Right forelimb (tissue), 1 donor: ENCODE data around the gene MTHFS.
"Not testable (repeated sequence)": the region's sequence is repeated elsewhere in the genome, so short reads cannot be mapped to it uniquely, and the experiment has no call there.

Source experiments
- DNase-seq: peaks from one replicate; pipeline ENCODE4 v3.0.0-alpha.2; 2018

The MTHFS gene

DNA sequence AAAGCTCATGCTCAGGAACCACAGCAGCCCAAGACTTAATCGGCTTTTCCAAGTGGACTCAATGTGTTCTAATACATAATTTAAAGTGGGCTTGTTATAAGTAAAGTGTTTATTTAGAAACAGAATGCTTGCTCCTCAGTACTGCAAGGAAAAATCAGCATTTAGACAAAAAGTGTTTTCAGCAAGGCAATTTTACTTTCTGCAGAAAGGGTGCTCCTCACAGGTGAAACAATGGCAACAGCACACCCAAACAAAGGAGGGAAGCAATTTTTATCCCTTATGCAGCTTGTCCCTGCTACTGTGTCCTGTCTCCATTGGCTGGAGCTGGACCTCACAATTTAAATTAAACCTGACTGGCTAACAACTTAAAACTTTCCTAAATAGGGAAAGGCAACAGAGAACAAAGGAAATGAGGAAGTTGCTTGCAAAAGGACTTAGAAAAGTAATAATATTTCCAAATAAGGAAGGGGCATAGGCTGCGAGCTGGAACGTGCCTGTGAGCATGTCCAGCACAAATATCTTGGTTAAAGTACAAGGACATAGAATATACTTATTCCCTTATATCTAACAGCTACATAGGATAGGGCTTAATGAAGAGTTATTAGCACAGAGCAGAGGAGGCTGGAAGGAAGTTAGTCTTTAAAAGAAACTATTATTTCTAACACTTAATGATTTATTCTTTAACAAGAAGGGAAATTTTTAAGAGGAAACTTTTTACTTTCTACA, 19.1 kb upstream of the MTHFS start:
- DNase-seq = not testable (repeated sequence)

DNA sequence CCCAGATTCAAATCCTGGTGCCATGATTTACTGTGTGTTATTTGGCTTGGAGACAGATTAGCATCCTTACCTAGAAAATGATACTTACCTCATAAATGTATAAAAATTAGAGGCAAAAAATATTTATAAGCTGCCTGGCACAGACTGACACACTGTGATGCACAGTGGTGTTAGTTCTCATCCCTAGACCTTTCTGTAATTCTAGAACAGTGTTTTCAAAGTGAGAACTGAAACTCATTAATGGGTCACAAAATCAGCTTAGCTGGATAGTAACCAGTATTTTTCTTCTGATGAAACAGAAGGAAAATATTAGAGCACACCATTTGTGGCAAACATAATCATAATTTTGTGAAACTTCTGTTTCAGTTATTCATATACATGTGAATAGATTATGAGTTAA, 17.9 kb upstream of the MTHFS start:
- no peak for DNase-seq

GRCh38 chr15:79909556-79910335, 12.9 kb upstream of the MTHFS start:
- DNase-seq = not testable (repeated sequence)

GRCh38 chr15:79904271-79904670, 7.5 kb upstream of the MTHFS start:
- DNase-seq = no peak

- no peak for DNase-seq
Observed at GRCh38 chr15:79903626-79904025, 6.8 kb upstream of the MTHFS start.

GRCh38 chr15:79903144-79903543, 6.3 kb upstream of the MTHFS start:
- DNase-seq = no peak

GRCh38 chr15:79901958-79902357, 5.1 kb upstream of the MTHFS start:
- no peak for DNase-seq

DNA sequence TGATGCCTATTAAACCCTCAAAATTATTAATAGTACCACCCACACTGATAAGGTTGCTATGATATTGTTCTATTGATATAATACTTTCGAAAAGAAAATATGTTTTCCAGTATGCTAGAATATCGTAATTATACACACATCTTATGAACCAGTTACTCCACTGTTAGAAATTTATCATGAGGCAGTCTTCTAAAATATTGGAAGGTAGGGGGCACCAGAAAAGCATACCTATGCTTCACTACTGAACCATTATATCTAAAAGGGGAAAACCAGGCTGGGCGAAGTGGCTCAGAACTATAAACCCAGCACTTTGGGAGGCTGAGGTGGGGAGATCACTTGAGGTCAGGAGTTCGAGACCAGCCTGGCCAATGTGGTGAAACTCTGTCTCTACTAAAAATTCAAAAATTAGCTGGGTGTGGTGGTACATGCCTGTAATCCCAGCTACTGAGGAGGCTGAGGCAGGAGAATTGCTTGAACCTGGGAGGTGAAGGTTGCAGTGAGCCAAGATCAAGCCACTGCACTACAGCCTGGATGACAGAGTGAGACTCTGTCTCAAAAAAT, 4.1 kb upstream of the MTHFS start:
- not testable (repeated sequence) for DNase-seq

GRCh38 chr15:79900087-79900486, 3.3 kb upstream of the MTHFS start:
- DNase-seq = no peak

DNA sequence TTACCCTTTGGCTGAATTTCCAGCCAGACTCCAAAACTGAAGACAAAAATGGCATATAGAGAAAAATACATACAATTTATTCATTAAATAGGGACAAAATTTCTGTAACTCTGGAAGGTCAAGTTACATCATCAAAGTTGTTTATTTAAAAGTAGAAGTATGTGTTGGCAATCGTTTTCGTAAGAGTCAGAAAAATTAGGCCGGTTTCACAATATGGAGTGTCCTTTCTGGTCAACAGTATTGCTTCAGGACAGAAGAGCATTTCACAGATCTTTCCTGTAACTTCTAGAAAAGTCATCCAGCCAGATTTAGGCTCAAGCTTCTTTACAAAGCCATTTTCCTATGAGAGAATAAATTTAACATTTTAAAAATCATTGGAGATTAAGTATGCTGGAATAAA, 2.0 kb upstream of the MTHFS start:
- not testable (repeated sequence) for DNase-seq

DNA sequence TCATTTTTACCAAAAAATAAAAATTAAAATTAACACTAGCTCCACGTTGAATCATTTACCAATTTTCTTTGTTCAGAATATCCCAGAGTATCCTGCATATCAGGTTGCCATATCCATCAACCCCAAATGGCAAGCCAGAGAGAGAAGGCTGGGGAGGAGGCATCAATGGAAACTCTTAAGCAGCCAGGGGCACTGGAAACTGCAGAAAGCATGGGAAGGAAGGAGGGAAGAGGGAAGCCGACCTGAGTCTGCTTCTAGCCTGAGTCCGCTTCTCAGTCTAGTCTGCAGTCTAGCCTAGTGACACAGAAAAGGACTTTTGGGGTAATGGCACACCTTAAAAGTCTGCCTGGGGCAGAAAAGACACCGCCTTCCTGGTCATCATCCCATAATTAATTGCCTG, 1.6 kb upstream of the MTHFS start:
- no peak for DNase-seq

- no peak for DNase-seq
Observed at GRCh38 chr15:79897701-79898113, 893 bp upstream of the MTHFS start.

DNA sequence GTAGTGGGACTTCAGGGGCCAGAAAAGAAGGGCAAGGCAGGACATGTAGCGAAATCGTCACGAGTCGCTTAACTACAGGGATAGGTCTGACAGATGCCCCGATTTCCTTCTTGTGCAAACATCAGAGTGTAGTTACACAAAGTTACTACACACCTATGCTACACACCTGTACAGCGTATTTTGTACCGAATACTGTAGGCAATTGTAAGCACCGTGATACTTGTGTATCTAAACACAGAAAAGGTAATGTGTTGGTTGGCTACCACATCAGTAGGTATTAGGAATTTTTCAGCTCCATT, 515 bp upstream of the MTHFS start:
- no peak for DNase-seq

DNA sequence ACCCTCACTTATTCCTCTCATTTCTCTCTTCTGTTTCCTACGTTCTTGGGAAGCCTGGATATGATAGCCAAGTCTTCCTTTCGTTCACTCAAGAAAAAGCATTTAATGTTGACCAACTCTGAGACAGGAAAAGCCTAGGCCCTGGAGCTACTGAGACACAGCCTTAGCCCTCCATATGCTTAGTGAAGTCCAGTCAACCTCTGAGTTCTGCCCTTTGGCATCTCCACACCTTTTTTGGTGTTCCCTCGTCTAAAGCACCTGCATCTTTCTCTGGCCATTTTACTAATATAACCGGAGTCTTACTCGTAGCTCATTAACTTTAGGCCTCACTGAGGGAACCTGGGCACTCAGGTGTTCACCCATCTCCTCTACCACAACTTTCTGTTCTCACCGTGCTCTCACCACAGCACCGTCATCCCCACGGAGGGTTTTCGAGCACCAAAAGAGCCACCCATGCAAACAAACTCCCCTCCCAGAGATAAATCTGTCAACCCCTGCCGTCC, 632 bp downstream of the MTHFS start:
- no peak for DNase-seq

DNA sequence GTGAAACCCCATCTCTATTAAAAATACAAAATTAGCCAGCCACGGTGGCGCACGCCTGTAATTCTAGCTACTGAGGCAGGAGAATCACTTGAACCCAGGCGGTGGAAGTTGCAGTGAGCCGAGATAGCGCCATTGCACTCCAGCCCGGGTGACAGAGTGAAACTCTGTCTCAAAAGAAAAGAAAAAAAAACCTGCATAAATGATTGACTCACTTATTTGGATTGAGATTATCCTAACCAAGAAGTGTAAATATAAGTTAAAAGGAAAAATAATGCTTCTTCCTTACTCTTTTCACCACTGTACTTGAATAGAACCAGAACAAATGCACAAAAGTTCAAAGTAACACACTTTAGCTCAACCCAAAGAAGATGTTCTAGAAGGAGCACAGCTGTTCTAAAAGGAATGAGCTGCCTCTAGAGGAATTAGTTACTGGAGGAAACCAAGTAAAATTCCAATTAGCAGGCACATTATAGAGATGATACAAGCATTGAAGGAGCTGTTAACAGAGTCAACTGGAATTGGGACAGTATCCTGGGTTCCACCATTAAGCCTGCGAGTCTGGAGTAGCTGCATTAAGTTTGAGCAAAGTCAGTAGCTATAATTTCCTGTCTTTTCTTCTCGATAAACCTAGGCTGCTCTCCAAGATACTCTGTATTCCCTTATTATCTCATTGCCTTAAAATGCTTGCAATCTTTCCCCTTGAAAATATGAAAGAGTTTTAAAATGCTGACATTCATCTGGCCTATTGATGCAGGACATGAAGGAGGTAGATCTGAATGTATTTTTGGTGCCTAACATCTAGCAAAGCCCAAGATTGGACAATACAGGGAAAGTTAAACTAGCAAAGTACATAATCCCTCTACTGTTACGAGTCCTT, 9.5 kb downstream of the MTHFS start:
- DNase-seq = no peak

DNA sequence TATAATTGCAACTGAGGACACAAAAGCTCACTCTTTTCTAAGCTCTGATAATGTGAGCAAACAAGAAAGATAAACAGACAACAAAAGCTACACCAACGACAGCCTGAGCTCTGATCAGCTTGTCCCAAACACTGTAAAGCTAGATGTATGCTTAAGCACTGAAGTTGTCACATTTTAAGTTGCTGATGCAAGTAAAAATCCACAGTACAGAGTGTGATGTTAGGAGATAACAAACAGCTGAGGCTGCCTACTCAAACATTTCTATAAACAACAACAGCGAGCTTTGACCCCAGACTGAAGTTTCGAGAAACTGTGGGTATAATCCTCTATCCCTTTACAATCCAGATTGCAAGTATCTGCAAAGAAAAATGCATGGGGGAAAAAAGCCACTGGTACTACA, 10.7 kb downstream of the MTHFS start:
- DNase-seq = no peak

DNA sequence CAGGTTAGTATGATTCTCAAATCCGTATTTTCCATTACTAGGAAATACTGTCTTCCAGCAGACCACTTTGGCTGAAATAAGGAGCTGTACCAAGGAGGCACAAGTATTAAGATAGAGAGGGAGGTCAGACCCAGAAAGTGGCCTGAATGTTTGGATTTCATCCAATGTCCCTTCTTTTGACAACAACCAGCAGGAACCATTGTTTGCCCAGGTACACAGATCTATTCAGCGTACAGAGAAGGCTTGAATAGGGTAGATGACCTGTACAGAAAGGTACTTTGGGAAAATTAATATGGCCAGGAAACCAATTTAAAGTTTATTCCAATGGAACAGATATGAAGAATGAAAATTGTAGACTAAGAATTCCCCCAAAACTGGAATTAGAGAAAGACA, 12.6 kb downstream of the MTHFS start:
- no peak for DNase-seq

GRCh38 chr15:79883579-79884203, 13.1 kb downstream of the MTHFS start:
- no peak for DNase-seq

DNA sequence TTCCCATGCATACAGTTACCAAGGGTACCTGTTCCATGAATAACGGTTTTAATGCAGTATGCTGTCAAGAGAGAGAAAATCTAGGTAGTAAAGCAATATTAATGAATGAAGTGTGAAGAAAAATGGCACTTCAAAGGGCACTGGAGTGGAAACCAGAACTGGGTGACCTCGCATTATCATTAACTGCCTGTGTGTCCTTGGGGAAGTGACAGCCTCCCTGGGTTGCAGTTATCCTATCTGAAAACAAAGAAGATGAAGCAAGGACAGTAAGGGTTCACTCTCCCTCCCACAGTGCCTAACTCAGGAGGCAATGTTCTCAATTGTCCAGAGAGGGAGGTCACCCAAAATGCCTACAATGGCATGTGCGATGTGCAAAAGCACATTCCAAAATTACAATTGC, 15.1 kb downstream of the MTHFS start:
- no peak for DNase-seq

DNA sequence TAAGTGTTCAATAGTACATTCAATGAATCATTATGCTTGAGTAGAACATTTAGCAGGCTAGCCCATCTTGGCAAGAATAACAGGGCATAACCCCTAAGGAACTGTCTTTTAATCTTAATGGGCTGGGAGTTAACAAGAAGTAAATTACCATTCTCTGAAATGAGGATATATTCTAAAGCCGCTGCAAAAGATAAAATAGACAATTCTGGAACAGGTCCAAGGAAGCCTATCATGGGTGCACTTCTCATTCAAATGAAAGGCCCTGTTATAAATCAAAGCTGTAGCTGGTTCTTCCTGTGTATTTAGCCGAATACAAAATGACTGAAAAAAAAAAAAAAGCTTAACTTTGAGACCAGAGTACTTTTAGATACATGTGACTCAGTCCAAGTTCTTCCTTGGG, 15.6 kb downstream of the MTHFS start:
- DNase-seq = no peak

DNA sequence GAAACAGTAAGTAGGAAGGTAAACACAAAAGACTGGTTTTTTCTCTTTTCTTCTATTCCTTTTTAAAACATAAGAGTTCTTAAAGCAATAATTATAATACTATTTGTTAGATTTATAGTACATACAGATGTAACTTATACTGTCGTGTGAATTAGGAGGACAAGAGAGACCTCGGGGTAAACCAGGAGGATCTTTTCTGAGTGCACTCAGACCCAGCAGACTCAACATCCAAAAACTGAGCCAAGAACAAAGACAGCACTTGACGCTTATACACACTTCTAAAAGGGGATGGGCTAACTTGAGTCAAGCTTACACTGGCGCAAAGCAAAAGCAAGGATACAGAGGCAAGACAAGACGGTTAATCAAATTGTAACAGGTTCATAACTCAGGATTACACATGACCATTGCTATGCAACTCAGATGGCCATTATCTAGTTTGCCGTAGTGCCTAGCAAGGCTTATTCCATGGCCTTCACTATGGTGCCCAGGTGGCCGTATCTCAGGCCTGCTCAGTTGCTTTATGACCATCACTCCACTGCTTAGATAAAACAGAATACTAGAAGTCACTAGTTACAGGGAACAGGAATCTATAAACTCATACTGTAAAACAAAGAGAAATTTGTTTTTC, 18.6 kb downstream of the MTHFS start:
- DNase-seq = no peak

GRCh38 chr15:79875213-79875612, 21.6 kb downstream of the MTHFS start:
- DNase-seq = no peak
